Measurements from ENCODE around the gene NPC1L1.

NPC1L1 gene

GRCh38 chr7:44541028-44541869 is at the start of gene NPC1L1:
Gene NPC1L1 (minus strand): TSS chr7:44541330. CDS start chr7:44541259, 71 bp downstream.
- DNase-seq = no peak

GRCh38 chr7:44590910-44591309 is 49.8 kb upstream of the NPC1L1 start:
- DNase-seq = no peak

GRCh38 chr7:44587843-44588711 is 46.9 kb upstream of the NPC1L1 start:
- DNase-seq = peak; percentile 66

- DNase-seq = no peak
These were observed 42.2 kb upstream of the NPC1L1 start for GRCh38 chr7:44583146-44583865.

GRCh38 chr7:44581879-44582603 is 40.9 kb upstream of the NPC1L1 start, which contains the start of gene TMED4:
Gene TMED4 (minus strand): TSS chr7:44582231. CDS start chr7:44582206, 25 bp downstream.
- peak; percentile 100 for DNase-seq

GRCh38 chr7:44580945-44581878 is 40.1 kb upstream of the NPC1L1 start:
- DNase-seq = peak; percentile 14

GRCh38 chr7:44576228-44576627 is 35.1 kb upstream of the NPC1L1 start:
- DNase-seq = no peak

GRCh38 chr7:44575054-44575453 is 33.9 kb upstream of the NPC1L1 start:
- DNase-seq = no peak

GRCh38 chr7:44574287-44574872 is 33.2 kb upstream of the NPC1L1 start:
- no peak for DNase-seq

GRCh38 chr7:44573464-44574286 is 32.5 kb upstream of the NPC1L1 start, which contains the start of gene DDX56:
Gene DDX56 (minus strand): TSS chr7:44573908. CDS start chr7:44573895, 13 bp downstream.
- DNase-seq = peak; percentile 89

- DNase-seq = no peak
These were observed 31.6 kb upstream of the NPC1L1 start for GRCh38 chr7:44572771-44573170.

GRCh38 chr7:44569959-44570358 is 28.8 kb upstream of the NPC1L1 start:
- no peak for DNase-seq

GRCh38 chr7:44568771-44569560 is 27.8 kb upstream of the NPC1L1 start:
- DNase-seq = no peak

GRCh38 chr7:44567884-44568283 is 26.8 kb upstream of the NPC1L1 start:
- no peak for DNase-seq

- no peak for DNase-seq
These were observed 25.6 kb upstream of the NPC1L1 start for GRCh38 chr7:44566680-44567079.

GRCh38 chr7:44565795-44566559 is 24.8 kb upstream of the NPC1L1 start:
- no peak for DNase-seq

- DNase-seq = peak; percentile 48
These were observed 24.1 kb upstream of the NPC1L1 start for GRCh38 chr7:44565097-44565794.
